ENCODE data around the gene SRSF9.

The SRSF9 gene

DNA sequence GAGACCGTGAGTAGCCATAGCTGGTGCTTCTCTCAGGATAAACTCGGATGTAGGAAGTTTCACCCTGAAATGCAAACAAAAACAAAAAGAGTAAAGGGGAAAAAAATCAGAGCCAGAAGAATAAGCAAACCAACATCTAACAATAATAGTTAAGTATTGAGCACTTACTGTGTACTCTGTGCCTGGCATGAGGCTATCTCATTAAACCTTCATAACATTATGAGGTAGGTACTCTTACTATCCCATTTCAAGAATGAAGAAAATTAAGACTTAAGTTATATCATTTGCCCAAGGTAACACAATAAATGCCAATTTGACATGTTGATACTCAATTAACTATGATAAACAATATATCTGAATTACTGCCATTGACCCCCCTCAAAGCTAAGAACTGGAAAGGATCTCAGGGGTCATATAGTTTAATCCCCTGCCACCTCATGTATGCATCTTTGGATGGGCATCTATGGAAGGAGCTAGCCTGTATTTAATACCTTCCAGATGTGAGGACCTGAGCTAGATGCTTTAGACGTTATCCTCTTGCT, 7.4 kb downstream of the SRSF9 start:
- Histone ChIP-seq H3K9ac (ENCODE audit: low read length) (no peak overlapping the region), H3K4me3 (ENCODE audit: low read length) (no peak overlapping the region), H3K36me3 (replicated peaks; ENCODE audit: insufficient read depth, low read length) (no peaks in the 10 kb centered on the region), H3K9me2 (replicated peaks; ENCODE audit: insufficient read depth, low read length) (no peaks in the 10 kb centered on the region), H3K79me2 (ENCODE audit: low read length) (peaks cover 41% of the 10 kb centered on the region), H3K27me3 (replicated peaks; ENCODE audit: insufficient read depth, low read length) (no peaks in the 10 kb centered on the region), H3K4me1 (ENCODE audit: low read length) (no peaks in the 10 kb centered on the region), H3K27ac (ENCODE audit: low read length) (no peak overlapping the region), H3K9me3 (replicated peaks; ENCODE audit: insufficient read depth, low read length) (no peaks in the 10 kb centered on the region), H4K20me1 (ENCODE audit: insufficient read depth, low read length) (no peaks in the 10 kb centered on the region), H3F3A (ENCODE audit: insufficient read depth, low read length) (no peaks in the 10 kb centered on the region), H2AFZ (ENCODE audit: low read length) (no peak overlapping the region), H3K4me2 (ENCODE audit: low read depth, low read length) (no peak overlapping the region)
- TF ChIP-seq, protein P1, sequence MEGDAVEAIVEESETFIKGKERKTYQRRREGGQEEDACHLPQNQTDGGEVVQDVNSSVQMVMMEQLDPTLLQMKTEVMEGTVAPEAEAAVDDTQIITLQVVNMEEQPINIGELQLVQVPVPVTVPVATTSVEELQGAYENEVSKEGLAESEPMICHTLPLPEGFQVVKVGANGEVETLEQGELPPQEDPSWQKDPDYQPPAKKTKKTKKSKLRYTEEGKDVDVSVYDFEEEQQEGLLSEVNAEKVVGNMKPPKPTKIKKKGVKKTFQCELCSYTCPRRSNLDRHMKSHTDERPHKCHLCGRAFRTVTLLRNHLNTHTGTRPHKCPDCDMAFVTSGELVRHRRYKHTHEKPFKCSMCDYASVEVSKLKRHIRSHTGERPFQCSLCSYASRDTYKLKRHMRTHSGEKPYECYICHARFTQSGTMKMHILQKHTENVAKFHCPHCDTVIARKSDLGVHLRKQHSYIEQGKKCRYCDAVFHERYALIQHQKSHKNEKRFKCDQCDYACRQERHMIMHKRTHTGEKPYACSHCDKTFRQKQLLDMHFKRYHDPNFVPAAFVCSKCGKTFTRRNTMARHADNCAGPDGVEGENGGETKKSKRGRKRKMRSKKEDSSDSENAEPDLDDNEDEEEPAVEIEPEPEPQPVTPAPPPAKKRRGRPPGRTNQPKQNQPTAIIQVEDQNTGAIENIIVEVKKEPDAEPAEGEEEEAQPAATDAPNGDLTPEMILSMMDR (IDR thresholded peaks at IDR 0.05; ENCODE audit: low read length) = no peak
- no peak for TF ChIP-seq EZH2 (optimal IDR thresholded peaks at IDR 0.05; ENCODE audit: low read depth, low read length)
- no peak for TF ChIP-seq EZH2phosphoT487 (IDR thresholded peaks at IDR 0.05; ENCODE audit: low read length)
- DNase-seq = no peak

DNA sequence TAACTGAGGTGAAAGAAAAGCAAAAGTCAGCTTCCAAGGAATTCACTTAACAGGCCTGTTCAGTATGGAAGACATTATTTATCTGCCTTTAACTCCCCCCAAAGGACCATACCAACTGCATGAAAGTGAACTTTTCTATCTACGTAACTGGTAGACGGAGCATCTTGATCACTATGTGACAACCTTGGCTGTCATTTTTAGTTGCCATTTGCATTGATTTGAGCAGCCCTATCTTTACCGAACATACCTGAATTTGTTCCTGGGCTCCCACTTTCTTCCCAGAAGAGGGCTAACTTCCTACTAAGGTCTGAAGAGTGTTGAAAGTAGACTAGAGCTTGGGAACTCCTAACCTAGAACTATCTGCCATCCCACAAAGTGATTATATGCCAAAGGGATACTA, 9.4 kb downstream of the SRSF9 start:
- Histone ChIP-seq H3K9ac (ENCODE audit: low read length) (no peak overlapping the region), H3F3A (ENCODE audit: insufficient read depth, low read length) (no peaks in the 10 kb centered on the region), H4K20me1 (ENCODE audit: insufficient read depth, low read length) (no peaks in the 10 kb centered on the region), H3K4me2 (ENCODE audit: low read depth, low read length) (no peak overlapping the region), H3K27me3 (replicated peaks; ENCODE audit: insufficient read depth, low read length) (no peaks in the 10 kb centered on the region), H3K4me1 (ENCODE audit: low read length) (no peaks in the 10 kb centered on the region), H3K36me3 (replicated peaks; ENCODE audit: insufficient read depth, low read length) (no peaks in the 10 kb centered on the region), H3K27ac (ENCODE audit: low read length) (no peak overlapping the region), H3K9me2 (replicated peaks; ENCODE audit: insufficient read depth, low read length) (no peaks in the 10 kb centered on the region), H2AFZ (ENCODE audit: low read length) (no peak overlapping the region), H3K4me3 (ENCODE audit: low read length) (no peak overlapping the region), H3K9me3 (replicated peaks; ENCODE audit: insufficient read depth, low read length) (no peaks in the 10 kb centered on the region), H3K79me2 (ENCODE audit: low read length) (peaks cover 21% of the 10 kb centered on the region)
- no peak for TF ChIP-seq EZH2 (optimal IDR thresholded peaks at IDR 0.05; ENCODE audit: low read depth, low read length)
- no peak for TF ChIP-seq EZH2phosphoT487 (IDR thresholded peaks at IDR 0.05; ENCODE audit: low read length)
- TF ChIP-seq, protein P1 (IDR thresholded peaks at IDR 0.05; ENCODE audit: low read length) = no peak
- DNase-seq = no peak

DNA sequence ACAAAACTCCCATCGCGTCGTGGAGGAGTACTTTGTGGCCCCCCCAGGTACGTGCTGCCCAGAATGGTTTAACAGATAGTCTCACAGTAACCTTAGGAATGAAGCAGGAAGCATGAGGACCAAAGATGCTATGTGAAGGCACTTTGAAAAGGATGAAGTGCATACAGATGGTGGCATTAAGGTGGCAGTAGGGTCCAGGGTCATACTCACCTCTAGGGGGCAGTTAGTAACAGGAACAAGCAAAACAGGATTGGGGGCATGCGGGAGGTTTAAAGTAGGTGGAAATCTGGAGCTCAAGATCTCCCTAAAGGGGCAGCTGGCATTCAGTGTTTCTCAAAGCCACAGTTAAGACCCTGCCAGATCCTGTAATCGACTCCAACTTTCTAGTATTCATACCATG, 12.4 kb downstream of the SRSF9 start:
- H4K20me1 ChIP-seq (ENCODE audit: insufficient read depth, low read length) = no peaks in the 10 kb centered on the region

More for the DNA sequence above, 12.4 kb downstream of the SRSF9 start:
- no peaks in the 10 kb centered on the region for H3K9me2 ChIP-seq (replicated peaks; ENCODE audit: insufficient read depth, low read length)
- H3K27me3 ChIP-seq (replicated peaks; ENCODE audit: insufficient read depth, low read length) = no peaks in the 10 kb centered on the region
- no peak overlapping the region for H3K27ac ChIP-seq (ENCODE audit: low read length)
- H3K79me2 ChIP-seq (ENCODE audit: low read length) = 0 out of 2 replicates have a peak, but pooled peaks cover 7% of the 10 kb centered on the region
- no peaks in the 10 kb centered on the region for H3K4me1 ChIP-seq (ENCODE audit: low read length)
- TF ChIP-seq, protein P1 (IDR thresholded peaks at IDR 0.05; ENCODE audit: low read length) = no peak; the same call in 1 of the 2 replicates
- TF ChIP-seq EZH2phosphoT487 (IDR thresholded peaks at IDR 0.05; ENCODE audit: low read length) = no peak
- no peaks in the 10 kb centered on the region for H3K36me3 ChIP-seq (replicated peaks; ENCODE audit: insufficient read depth, low read length)
- no peak overlapping the region for H2AFZ ChIP-seq (ENCODE audit: low read length)
- no peak overlapping the region for H3K4me2 ChIP-seq (ENCODE audit: low read depth, low read length)
- H3K9me3 ChIP-seq (replicated peaks; ENCODE audit: insufficient read depth, low read length) = no peaks in the 10 kb centered on the region
- H3F3A ChIP-seq (ENCODE audit: insufficient read depth, low read length) = peaks cover 3% of the 10 kb centered on the region; the same call in 1 of the 2 replicates
- DNase-seq = no peak
- no peak overlapping the region for H3K4me3 ChIP-seq (ENCODE audit: low read length)
- H3K9ac ChIP-seq (ENCODE audit: low read length) = no peak overlapping the region
